ENCODE measurements around the gene PIK3AP1.
A peak's percentile ranks its signal among the peaks of the same experiment; 100 is the strongest.

The PIK3AP1 gene

GRCh38 chr10:96588060-96588554 lies 132.2 kb downstream of the PIK3AP1 start:
- no peak for DNase-seq (ENCODE audit: low read depth)
- TF ChIP-seq CTCF (conservative IDR thresholded peaks at IDR 0.05; ENCODE audit: low read length) = no peak
- peak overlapping the region; percentile 64 for H3K4me3 ChIP-seq (ENCODE audit: low read length)

- DNase-seq (ENCODE audit: low read depth) = peak; percentile 84
- peak overlapping the region; percentile 64 for H3K4me3 ChIP-seq (ENCODE audit: low read length)
- TF ChIP-seq CTCF (conservative IDR thresholded peaks at IDR 0.05; ENCODE audit: low read length) = no peak
Measured at GRCh38 chr10:96587264-96588059, 132.9 kb downstream of the PIK3AP1 start.

GRCh38 chr10:96586419-96587263 lies 133.7 kb downstream of the PIK3AP1 start, which contains the start of gene TM9SF3:
Gene TM9SF3, minus strand, starts transcription at chr10:96587012. Its CDS starts 177 bp downstream, at chr10:96586835.
- peak within 1 kb of the TSS; percentile 84 for H3K4me3 ChIP-seq (ENCODE audit: low read length)
- no peak for TF ChIP-seq CTCF (conservative IDR thresholded peaks at IDR 0.05; ENCODE audit: low read length)
- peak; percentile 89 for DNase-seq (ENCODE audit: low read depth)

GRCh38 chr10:96585736-96586418 lies 134.4 kb downstream of the PIK3AP1 start:
- peak overlapping the region; percentile 84 for H3K4me3 ChIP-seq (ENCODE audit: low read length)
- DNase-seq (ENCODE audit: low read depth) = peak; percentile 13
- no peak for TF ChIP-seq CTCF (conservative IDR thresholded peaks at IDR 0.05; ENCODE audit: low read length)

GRCh38 chr10:96584474-96584873 lies 135.8 kb downstream of the PIK3AP1 start:
- no peak for TF ChIP-seq CTCF (conservative IDR thresholded peaks at IDR 0.05; ENCODE audit: low read length)
- DNase-seq (ENCODE audit: low read depth) = no peak
- H3K4me3 ChIP-seq (ENCODE audit: low read length) = no peak overlapping the region

GRCh38 chr10:96584035-96584434 lies 136.3 kb downstream of the PIK3AP1 start:
- DNase-seq (ENCODE audit: low read depth) = no peak
- H3K4me3 ChIP-seq (ENCODE audit: low read length) = no peak overlapping the region
- TF ChIP-seq CTCF (conservative IDR thresholded peaks at IDR 0.05; ENCODE audit: low read length) = no peak

Data from AG10803 (cell line).